Adrenal gland (tissue), 5 donors: Measurements from ENCODE around the gene HSPA12A.

Experiments used
- POLR2A ChIP-seq, 2 donors: fragments of 450-650 bp; IDR thresholded peaks; one replicate each; pipeline ENCODE4 v1.6.1; 2017; ENCODE audit warnings: antibody characterized with exemption in 2 of 2, mild to moderate bottlenecking in 2 of 2, moderate library complexity in 1 of 2
- TF ChIP-seq, protein P1 (sequence below), 6 experiments: fragments of 450-650 bp in 4 of 6; fragments of 200-600 bp in 2 of 6; sonication (generic) in 1 of 6; IDR thresholded peaks; 1 replicate in 5 of 6; 2 replicates in 1 of 6; pipeline versions ENCODE4 v1.5.1 to v1.8.0; 2016 to 2021; ENCODE audit warnings: antibody characterized with exemption in 6 of 6, mild to moderate bottlenecking in 2 of 6, moderate library complexity in 1 of 6
- donor health status: DM: no; HTN: no; CAD: no.

DNA sequence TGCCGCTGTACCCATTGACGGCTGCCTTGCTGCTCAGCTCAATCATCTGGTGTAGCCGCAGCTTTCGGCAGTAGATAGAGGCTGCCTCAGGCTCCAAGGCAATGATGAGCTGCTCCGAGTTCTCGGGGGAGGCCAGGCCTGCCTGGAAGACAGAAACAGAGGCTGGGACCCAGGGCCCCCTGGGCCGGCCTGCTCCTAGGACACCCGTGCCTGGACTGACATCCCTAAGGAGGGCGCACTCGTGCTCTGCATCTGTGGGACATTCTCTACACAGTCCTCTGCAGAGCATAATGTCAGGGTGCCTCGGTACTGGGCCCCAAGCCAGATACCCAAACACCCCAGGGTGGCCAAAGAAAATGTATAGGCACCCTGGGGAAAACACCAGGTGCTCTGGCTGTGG, 58.5 kb downstream of the HSPA12A start:
- TF ChIP-seq, protein P1, sequence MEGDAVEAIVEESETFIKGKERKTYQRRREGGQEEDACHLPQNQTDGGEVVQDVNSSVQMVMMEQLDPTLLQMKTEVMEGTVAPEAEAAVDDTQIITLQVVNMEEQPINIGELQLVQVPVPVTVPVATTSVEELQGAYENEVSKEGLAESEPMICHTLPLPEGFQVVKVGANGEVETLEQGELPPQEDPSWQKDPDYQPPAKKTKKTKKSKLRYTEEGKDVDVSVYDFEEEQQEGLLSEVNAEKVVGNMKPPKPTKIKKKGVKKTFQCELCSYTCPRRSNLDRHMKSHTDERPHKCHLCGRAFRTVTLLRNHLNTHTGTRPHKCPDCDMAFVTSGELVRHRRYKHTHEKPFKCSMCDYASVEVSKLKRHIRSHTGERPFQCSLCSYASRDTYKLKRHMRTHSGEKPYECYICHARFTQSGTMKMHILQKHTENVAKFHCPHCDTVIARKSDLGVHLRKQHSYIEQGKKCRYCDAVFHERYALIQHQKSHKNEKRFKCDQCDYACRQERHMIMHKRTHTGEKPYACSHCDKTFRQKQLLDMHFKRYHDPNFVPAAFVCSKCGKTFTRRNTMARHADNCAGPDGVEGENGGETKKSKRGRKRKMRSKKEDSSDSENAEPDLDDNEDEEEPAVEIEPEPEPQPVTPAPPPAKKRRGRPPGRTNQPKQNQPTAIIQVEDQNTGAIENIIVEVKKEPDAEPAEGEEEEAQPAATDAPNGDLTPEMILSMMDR (IDR thresholded peaks at IDR 0.05) = no peak
- no peak for TF ChIP-seq POLR2A (IDR thresholded peaks at IDR 0.05)
